IPS-20b (cell line): Measurements from ENCODE around the gene LPA.

ENCODE experiments used
- H3K27ac ChIP-seq: one replicate; pipeline ENCODE4 v1.5.1; 2013; ENCODE audit warnings: low read length
- H3K27me3 ChIP-seq: 2 replicates; pipeline ENCODE4 v1.6.1; 2013; ENCODE audit warnings: mild to moderate bottlenecking, low read length, inconsistent platforms; ENCODE audit not compliant: insufficient read depth
- H3K36me3 ChIP-seq: 2 replicates; pipeline ENCODE4 v1.6.1; 2013; ENCODE audit warnings: low read depth, mild to moderate bottlenecking, inconsistent platforms, low read length, moderate library complexity; ENCODE audit not compliant: insufficient read depth
- H3K4me1 ChIP-seq: 2 replicates; pipeline ENCODE4 v1.6.1; 2013; ENCODE audit warnings: mild to moderate bottlenecking, control low read depth, inconsistent platforms, low read length, moderate library complexity; ENCODE audit not compliant: insufficient read depth
- H3K4me3 ChIP-seq: 2 replicates; pipeline ENCODE4 v1.5.1; 2013; ENCODE audit warnings: mild to moderate bottlenecking, low read length, inconsistent platforms
- H3K9ac ChIP-seq: 2 replicates; pipeline ENCODE4 v1.6.1; 2013; ENCODE audit warnings: low read depth, mild to moderate bottlenecking, inconsistent platforms, low read length, moderate library complexity
- H3K9me3 ChIP-seq: 2 replicates; pipeline ENCODE4 v1.6.1; 2013; ENCODE audit warnings: mild to moderate bottlenecking, low read depth, low read length, inconsistent platforms; ENCODE audit not compliant: insufficient read depth

The LPA gene

DNA sequence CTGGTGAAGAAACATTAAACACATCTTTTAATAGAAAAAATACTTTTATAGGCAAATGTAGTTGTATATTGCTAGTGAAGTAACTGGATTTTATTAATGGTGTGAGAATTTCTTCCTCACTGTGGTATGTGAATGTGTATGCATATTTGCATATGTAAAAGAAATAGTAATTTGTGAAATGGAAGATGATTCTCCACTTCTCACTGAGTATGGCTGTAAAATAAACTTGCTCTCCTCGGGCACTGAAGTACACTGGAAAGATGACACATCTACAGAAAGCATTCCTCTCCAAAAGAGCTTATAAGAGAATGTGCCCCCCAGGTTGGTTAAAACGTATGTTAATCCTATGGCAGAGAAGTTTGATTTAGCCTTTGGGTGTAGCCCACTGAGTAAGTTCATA is 155.5 kb downstream of the LPA start:
- Histone ChIP-seq H3K27ac (no peak overlapping the region), H3K4me3 (no peak overlapping the region), H3K9ac (no peak overlapping the region), H3K27me3 (no peaks in the 10 kb centered on the region), H3K36me3 (no peaks in the 10 kb centered on the region), H3K9me3 (peaks cover 14% of the 10 kb centered on the region; the same call in 1 of the 2 replicates), H3K4me1 (no peaks in the 10 kb centered on the region)

DNA sequence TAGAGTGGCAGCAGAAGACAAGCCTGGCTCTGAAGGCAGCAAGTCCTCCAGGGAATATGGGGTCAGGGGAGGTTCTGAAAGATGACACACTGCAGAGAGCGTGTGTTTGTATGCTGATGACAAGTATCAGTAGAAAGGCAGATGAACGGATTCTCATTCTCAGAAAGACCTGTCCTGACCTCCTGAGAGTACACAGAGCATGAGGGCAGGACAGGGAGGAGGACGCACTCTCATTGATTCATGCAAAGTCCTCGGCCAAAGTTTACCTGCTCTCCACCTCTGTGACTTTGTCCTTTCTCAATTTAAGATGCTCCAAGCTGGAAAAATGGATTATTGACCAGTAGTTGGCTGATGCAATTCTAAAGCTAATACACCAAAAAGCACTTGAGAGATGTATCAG is 156.7 kb downstream of the LPA start:
- no peak overlapping the region for H3K27ac ChIP-seq
- no peaks in the 10 kb centered on the region for H3K4me1 ChIP-seq
- peaks cover 18% of the 10 kb centered on the region; the same call in 1 of the 2 replicates for H3K9me3 ChIP-seq
- no peaks in the 10 kb centered on the region for H3K36me3 ChIP-seq
- no peaks in the 10 kb centered on the region for H3K27me3 ChIP-seq
- H3K4me3 ChIP-seq = no peak overlapping the region
- H3K9ac ChIP-seq = no peak overlapping the region

DNA sequence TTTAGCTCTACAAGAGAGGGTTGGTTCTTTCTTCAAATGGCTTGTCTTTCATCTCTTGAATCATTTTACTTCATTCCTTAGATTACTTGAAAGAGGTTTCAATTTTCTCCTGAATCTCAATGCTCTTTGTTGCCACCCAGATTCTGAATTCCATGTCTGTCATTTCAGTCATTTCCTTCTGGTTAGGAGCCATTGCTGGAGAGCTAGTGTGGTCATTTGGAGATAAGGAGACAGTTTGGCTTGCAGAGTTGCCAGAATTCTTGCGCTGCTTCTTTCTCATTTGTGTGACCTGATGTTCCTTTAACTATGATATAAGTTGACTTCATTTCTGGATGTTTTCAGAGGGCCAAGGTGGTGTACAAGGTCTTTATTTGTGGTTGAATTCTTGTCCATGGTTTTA is 158.1 kb downstream of the LPA start:
- no peak overlapping the region for H3K9ac ChIP-seq
- H3K36me3 ChIP-seq = no peaks in the 10 kb centered on the region
- H3K4me3 ChIP-seq = no peak overlapping the region
- peaks cover 22% of the 10 kb centered on the region; the same call in 1 of the 2 replicates for H3K9me3 ChIP-seq
- H3K4me1 ChIP-seq = no peaks in the 10 kb centered on the region
- H3K27ac ChIP-seq = no peak overlapping the region
- no peaks in the 10 kb centered on the region for H3K27me3 ChIP-seq

DNA sequence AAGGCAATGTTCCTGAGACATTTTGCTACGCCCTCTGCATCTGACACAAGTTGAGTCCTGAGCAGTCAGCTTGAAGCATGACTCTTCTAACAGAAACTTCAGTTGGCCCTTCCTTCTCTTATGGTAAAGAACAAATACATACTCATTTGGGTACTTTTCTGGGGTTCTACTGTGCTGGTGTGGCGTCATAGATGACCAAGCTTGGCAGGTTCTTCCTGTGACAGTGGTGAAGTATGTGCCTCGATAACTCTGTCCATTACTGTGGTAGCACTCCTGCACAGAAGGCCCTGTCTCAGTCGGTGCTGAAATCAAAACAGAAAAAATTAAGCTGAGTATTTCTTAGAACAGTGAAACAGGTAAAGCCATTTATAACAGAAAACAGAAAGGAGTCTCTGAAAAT is 163.4 kb downstream of the LPA start:
- no peak overlapping the region for H3K27ac ChIP-seq
- H3K27me3 ChIP-seq = no peaks in the 10 kb centered on the region
- H3K4me3 ChIP-seq = no peak overlapping the region
- no peak overlapping the region for H3K9ac ChIP-seq
- H3K9me3 ChIP-seq = peaks cover 22% of the 10 kb centered on the region; the same call in 1 of the 2 replicates
- H3K36me3 ChIP-seq = 0 out of 2 replicates have a peak, but pooled peaks cover 7% of the 10 kb centered on the region
- H3K4me1 ChIP-seq = no peaks in the 10 kb centered on the region

DNA sequence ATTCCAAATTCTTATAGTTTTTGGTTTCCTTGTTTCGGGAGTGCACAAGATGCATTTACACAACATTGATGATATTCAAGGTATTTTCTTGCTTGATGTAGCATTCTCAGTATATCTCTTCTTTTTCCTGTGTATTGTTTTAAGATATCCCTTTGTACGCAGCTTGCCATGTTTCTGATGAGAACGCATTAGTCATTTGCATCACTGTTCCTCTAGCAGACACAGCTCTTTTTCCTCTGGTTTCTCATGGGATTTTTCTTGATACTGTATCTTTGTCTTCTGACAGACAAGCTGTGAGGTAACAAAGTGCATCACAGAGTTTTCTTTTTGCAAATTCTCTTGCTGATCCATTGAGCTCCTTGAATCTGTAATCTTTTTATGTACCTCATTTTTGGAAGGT is 169.5 kb downstream of the LPA start:
- Histone ChIP-seq H3K9ac (no peak overlapping the region), H3K27me3 (no peaks in the 10 kb centered on the region), H3K9me3 (no peaks in the 10 kb centered on the region), H3K36me3 (no peaks in the 10 kb centered on the region), H3K4me1 (no peaks in the 10 kb centered on the region), H3K27ac (no peak overlapping the region), H3K4me3 (no peak overlapping the region)

DNA sequence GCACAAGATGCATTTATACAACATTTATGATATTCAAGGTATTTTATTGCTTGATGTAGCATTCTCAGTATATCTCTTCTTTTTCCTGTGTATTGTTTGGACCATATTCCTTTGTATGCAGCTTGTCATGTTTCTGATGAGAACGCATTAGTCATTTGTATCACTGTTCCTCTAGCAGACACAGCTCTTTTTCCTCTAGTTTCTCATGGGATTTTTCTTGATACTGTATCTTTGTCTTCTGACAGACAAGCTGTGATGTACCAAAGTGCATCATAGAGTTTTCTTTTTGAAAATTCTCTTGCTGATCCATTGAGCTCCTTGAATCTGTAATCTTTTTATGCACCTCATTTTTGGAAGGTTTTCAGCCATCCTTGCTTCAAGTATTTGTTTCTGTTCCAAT is 175.0 kb downstream of the LPA start:
- 0 out of 2 replicates have a peak, but pooled peaks cover under 1% of the 10 kb centered on the region for H3K36me3 ChIP-seq
- no peak overlapping the region for H3K9ac ChIP-seq
- no peak overlapping the region for H3K27ac ChIP-seq
- no peaks in the 10 kb centered on the region for H3K4me1 ChIP-seq
- H3K27me3 ChIP-seq = no peaks in the 10 kb centered on the region
- no peak overlapping the region for H3K4me3 ChIP-seq
- no peaks in the 10 kb centered on the region for H3K9me3 ChIP-seq

DNA sequence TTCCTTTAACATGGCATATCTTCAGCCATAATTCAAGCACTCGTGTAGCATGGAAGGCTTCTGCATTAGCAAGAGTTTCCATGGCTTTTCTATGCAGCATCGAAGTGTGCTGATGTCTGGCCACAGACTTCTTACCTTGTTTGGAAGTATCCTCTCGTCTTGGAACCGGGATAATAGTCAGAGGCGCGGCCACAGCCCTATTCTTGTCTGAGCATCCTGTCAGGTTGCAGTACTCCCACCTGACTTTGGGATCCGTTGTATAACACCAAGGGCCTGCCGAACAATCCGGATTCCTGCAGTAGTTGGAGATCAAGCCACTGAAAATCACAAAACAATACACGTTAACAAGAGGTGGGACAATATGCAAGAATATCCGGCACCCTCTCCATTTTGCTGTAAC is 177.0 kb downstream of the LPA start:
- H3K27me3 ChIP-seq = no peaks in the 10 kb centered on the region
- H3K4me3 ChIP-seq = no peak overlapping the region
- H3K27ac ChIP-seq = no peak overlapping the region
- H3K9ac ChIP-seq = no peak overlapping the region
- H3K4me1 ChIP-seq = no peaks in the 10 kb centered on the region
- H3K36me3 ChIP-seq = peaks cover 10% of the 10 kb centered on the region; the same call in 1 of the 2 replicates
- no peaks in the 10 kb centered on the region for H3K9me3 ChIP-seq
